GM06990 (cell line): ENCODE results near the gene GMCL2.

Experiments
- DNase-seq: peaks from one replicate; pipeline ENCODE4 v3.0.0-alpha.2; 2011; ENCODE audit not compliant: insufficient read length; ENCODE audit errors: extremely low read depth
- H3K27me3 ChIP-seq: replicated peaks from 2 replicates; pipeline ENCODE4 v1.6.0; 2011; ENCODE audit warnings: low read length; ENCODE audit not compliant: control insufficient read depth, insufficient read depth
- H3K36me3 ChIP-seq: 2 replicates; pipeline ENCODE4 v1.5.1; 2011; ENCODE audit warnings: low read length; ENCODE audit not compliant: control insufficient read depth, insufficient read depth
- H3K4me3 ChIP-seq: replicated peaks from 2 replicates; pipeline ENCODE4 v1.5.1; 2011; ENCODE audit warnings: low read depth, mild to moderate bottlenecking, control low read depth, low read length
- TF ChIP-seq, protein P1 (sequence below): IDR thresholded peaks from 2 replicates; pipeline ENCODE4 v1.5.1; 2011; ENCODE audit warnings: low read length, control low read depth, mild to moderate bottlenecking, inconsistent platforms; ENCODE audit not compliant: insufficient read depth, poor library complexity, severe bottlenecking

The GMCL2 gene

DNA sequence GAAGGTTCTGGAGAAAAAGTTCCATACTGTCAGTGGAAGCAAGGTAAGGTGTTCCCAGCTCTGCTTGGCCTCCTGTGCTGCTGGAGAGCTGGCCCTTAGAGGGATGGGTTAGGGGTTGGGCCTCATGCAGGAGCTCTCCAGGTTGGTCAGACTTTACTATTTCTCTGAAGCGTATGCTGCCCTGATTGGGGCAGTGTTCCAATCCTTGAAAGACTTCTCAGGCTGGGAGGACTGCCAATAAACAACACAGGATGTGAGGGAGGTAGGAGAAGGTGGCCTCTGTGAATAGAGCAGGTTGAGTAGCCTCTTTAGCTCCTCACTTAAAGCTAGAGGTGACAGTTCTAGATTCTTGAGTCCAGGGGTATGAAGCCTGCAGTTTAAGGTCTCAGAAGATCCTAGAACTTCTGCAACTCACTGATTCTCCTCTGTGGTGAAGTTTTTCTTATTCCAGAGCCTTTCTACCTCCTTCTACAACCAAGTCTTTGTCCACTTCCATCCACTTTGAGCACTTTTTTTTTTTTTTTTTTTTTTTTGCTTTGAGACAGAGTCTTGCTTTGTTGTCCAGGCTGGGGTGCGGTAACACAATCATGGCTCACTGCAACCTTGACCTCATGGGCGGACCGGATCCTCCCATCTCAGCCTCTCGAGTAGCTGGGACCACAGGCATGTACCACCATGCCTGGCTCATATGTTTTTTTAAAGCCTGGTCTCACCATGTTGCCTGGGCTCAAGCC is 20.2 kb upstream of the GMCL2 start:
- Histone ChIP-seq H3K27me3 (no peaks in the 10 kb centered on the region), H3K36me3 (peaks cover 52% of the 10 kb centered on the region), H3K4me3 (no peak overlapping the region)
- TF ChIP-seq, protein P1, sequence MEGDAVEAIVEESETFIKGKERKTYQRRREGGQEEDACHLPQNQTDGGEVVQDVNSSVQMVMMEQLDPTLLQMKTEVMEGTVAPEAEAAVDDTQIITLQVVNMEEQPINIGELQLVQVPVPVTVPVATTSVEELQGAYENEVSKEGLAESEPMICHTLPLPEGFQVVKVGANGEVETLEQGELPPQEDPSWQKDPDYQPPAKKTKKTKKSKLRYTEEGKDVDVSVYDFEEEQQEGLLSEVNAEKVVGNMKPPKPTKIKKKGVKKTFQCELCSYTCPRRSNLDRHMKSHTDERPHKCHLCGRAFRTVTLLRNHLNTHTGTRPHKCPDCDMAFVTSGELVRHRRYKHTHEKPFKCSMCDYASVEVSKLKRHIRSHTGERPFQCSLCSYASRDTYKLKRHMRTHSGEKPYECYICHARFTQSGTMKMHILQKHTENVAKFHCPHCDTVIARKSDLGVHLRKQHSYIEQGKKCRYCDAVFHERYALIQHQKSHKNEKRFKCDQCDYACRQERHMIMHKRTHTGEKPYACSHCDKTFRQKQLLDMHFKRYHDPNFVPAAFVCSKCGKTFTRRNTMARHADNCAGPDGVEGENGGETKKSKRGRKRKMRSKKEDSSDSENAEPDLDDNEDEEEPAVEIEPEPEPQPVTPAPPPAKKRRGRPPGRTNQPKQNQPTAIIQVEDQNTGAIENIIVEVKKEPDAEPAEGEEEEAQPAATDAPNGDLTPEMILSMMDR, result no peak
- no peak for DNase-seq

DNA sequence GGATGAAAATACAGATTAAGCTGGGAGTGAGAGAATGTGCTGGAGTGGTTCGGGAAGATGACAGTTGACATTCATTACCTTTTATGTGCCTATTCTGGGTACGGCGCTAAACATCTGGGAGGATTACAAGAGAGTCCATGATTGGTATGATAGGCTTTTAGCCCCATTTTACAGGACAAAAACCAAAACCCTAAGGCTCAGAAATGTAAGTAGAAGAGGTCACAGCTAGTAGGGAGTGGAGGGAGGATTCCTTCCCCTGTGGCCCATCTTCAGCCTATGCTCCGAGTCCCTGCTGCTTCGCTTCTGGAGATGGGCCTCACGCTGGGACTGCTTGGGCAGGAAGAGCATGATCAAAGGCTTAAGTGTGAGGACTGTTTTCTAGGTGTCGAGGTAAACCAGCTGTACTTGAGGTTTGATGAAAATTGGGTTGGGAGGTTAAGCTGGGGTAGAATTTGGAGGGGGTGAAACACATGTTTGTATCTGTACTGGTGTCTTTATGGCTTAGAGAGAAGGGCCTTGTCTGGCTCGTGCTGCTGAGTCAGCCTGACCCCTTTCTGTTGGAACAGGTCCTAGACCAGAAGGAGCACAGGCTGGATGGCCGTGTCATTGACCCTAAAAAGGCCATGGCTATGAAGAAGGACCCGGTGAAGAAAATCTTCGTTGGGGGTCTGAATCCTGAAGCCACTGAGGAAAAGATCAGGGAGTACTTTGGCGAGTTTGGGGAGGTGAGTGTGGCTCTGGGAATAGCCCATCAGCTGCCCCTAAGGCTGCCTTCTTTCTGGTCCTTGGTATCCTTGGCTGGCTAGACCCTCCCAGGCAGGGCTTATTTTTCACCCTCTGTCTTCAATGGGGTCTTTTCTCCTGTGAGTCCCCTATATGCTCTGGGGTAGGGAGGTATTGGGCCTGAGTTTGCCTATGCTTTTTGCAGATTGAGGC is 19.3 kb upstream of the GMCL2 start:
- TF ChIP-seq, protein P1, result no peak
- DNase-seq, result no peak
- Histone ChIP-seq H3K36me3 (peaks cover 43% of the 10 kb centered on the region), H3K4me3 (peak overlapping the region; percentile 65), H3K27me3 (no peaks in the 10 kb centered on the region)

DNA sequence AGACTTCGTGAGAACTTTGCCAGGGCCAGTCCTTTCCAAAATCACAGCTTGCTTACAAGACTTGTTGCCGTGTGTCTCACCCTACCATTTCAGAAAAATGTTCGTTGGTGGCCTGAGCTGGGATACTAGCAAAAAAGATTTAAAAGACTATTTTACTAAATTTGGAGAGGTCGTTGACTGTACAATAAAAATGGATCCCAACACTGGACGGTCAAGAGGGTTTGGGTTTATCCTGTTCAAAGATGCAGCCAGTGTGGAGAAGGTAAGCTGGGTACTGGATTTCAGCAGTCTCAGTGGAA is 18.5 kb upstream of the GMCL2 start:
- Histone ChIP-seq H3K27me3 (no peaks in the 10 kb centered on the region), H3K36me3 (peaks cover 39% of the 10 kb centered on the region), H3K4me3 (peak overlapping the region; percentile 65)
- no peak for DNase-seq
- TF ChIP-seq, protein P1, result no peak

DNA sequence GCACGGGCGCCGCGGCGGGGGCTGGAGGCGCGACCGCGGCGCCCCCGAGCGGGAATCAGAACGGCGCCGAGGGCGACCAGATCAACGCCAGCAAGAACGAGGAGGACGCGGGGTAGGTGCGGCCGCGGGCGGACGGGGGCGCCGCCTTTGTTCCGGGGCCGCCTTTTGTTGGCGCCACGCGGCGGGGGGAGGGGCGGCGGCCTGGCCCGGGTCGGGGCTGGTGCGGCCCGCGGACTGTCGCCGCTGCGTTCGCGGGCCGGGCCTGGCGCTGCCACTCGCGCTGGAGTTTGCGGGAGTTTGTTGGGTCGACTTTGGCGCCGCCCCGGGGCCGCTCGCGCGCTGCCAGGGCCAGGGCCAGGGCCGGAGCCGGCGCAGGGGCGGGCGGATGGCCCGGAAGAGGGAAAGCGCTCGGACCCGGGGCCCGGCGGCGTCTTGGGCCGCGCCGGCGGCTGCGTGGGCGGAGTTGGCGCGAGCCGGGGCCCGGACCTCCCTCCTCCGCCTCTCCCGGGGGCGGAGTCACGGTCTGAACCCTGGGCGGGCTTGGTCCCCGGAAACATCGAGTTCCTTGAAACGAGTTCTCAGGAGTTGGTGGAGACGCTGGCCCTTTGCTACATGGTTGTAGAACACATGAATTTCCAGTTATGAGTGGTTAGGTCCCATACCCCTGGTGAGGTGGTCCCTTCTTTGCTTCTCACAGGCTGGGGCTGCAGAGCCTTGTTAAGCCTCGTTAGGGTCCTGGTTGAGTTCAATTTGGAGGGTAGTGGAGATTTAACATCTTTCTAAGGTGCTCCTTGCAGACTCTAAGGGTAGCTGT is 18.0 kb upstream of the GMCL2 start:
- Histone ChIP-seq H3K36me3 (peaks cover 36% of the 10 kb centered on the region), H3K4me3 (peak overlapping the region; percentile 65), H3K27me3 (no peaks in the 10 kb centered on the region)
- peak; percentile 84 for DNase-seq
- TF ChIP-seq, protein P1, result no peak

DNA sequence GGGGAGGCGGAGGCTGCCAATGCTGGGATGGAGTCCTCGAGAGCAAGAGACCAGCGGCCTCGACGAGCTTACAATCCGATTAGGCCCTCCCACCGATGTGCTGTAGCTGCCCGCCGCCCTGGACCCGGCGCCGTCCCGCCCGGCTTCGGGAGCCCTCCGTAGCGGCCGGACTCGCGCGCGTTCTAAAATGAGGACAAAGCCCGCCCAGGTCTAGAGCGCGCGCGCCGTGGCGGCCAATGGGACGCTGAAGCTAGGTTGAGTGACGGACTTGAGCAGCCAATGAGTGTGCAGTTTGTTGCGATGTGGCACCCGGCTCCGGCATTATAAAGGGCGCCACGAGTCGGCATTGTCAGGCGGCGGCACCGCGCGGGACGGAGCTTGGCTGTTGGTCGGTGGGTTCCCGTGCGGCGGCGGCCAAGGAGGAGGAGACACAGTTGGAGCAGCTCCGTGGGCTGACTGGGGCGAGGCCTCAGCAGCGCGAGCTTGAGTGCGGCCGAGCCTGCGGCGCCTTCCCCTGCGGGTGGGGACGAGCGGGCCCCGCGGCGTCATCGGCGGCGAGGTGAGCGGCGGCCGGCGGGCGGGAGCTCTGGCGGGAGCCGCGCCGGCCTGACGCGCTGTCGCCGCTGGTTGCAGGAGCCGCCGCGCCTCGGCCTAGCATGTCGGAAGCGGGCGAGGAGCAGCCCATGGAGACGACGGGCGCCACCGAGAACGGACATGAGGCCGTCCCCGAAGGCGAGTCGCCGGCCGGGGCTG is 17.2 kb upstream of the GMCL2 start, which contains the start of gene HNRNPAB:
Gene HNRNPAB (plus strand): TSS at position 352 of the 753 bp plus-strand sequence. CDS start 305 bp downstream, at position 657.
- TF ChIP-seq, protein P1, result no peak
- Histone ChIP-seq H3K4me3 (peak within 1 kb of the TSS; percentile 65), H3K36me3 (peaks cover 28% of the 10 kb centered on the region)

More for the DNA sequence above, 17.2 kb upstream of the GMCL2 start, which contains the start of gene HNRNPAB:
- H3K27me3 ChIP-seq, result no peaks in the 10 kb centered on the region
- DNase-seq, result peak; percentile 95
